Breast epithelium (tissue), 3 donors: Measurements from ENCODE around the gene MARS1.

Source experiments
- POLR2A ChIP-seq: fragments of 450-650 bp; IDR thresholded peaks from one replicate; pipeline ENCODE4 v1.6.1; 2016; ENCODE audit warnings: antibody characterized with exemption, mild to moderate bottlenecking, moderate library complexity
- POLR2AphosphoS5 ChIP-seq, 3 donors: sonication (generic); formaldehyde crosslinking; IDR thresholded peaks; one replicate each; pipeline ENCODE4 v1.6.1; 2017; ENCODE audit warnings: antibody characterized with exemption in 3 of 3
- TF ChIP-seq, protein P1 (sequence below), 3 donors: fragments of 450-650 bp; IDR thresholded peaks; one replicate each; pipeline ENCODE4 v1.5.1; 2016 to 2017; ENCODE audit warnings: antibody characterized with exemption in 3 of 3, mild to moderate bottlenecking in 3 of 3, moderate library complexity in 3 of 3

DNA sequence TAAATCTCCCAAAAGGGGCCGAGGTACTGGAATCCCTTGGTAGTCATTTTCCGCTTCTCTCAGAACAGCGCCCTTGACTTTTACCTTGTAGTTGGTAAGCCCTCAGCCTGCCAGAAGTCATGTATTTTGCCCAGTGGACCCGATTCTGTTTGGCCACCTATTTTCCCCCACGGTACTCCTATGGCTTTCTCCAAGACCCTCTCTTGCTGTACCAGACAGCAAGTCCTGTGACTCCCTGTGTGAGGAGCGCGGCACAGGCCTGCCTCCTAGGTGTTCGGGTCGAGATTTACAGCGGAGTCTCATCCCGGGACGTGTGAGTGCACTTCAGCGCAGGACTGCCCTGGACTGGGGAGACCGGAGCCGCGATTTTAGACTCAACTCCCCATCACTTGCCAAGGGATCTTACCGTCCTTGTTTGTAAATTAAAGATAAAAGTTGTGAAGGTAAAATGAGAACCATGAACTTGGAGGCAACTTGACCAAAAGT, 33.7 kb downstream of the MARS1 start:
- TF ChIP-seq, protein P1, sequence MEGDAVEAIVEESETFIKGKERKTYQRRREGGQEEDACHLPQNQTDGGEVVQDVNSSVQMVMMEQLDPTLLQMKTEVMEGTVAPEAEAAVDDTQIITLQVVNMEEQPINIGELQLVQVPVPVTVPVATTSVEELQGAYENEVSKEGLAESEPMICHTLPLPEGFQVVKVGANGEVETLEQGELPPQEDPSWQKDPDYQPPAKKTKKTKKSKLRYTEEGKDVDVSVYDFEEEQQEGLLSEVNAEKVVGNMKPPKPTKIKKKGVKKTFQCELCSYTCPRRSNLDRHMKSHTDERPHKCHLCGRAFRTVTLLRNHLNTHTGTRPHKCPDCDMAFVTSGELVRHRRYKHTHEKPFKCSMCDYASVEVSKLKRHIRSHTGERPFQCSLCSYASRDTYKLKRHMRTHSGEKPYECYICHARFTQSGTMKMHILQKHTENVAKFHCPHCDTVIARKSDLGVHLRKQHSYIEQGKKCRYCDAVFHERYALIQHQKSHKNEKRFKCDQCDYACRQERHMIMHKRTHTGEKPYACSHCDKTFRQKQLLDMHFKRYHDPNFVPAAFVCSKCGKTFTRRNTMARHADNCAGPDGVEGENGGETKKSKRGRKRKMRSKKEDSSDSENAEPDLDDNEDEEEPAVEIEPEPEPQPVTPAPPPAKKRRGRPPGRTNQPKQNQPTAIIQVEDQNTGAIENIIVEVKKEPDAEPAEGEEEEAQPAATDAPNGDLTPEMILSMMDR (IDR thresholded peaks at IDR 0.05), result no peak
- TF ChIP-seq POLR2A (no peak), POLR2AphosphoS5 (IDR thresholded peaks at IDR 0.05) (no peak)
